Measurements from ENCODE around the gene TMPRSS4. TPM values are rescaled to one million over a fixed set of nuclear protein-coding genes. Genes with fewer than 3 reads are reported as not detected.
"Not testable (repeated sequence)": the region's sequence is repeated elsewhere in the genome, so short reads cannot be mapped to it uniquely, and the experiment has no call there.

TMPRSS4 gene
- polyA plus RNA-seq, 12 donors = 0.05 to 20.5 (median 0.41) TPM; not detected in 1

DNA sequence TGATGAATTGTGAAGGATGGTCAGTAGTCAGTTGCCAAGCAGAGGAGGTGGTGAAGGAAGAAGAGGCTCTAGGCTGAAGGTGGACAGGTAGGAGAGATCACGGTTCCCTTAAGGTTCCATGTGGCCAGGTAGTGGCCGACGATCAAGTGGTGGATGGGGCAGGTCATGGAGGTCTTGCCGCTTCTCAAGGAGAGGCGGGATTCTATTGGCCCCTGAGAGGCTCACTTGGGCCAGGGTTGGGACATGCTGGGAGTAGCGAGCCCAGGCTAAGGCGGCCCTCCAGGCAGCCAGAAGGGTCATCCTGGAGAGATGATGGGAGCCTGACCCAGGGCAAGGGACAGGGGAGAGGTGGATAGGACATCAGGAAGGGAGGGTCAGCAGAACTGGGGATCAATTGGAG, 20.9 kb upstream of the TMPRSS4 start:
- no peak for DNase-seq

DNA sequence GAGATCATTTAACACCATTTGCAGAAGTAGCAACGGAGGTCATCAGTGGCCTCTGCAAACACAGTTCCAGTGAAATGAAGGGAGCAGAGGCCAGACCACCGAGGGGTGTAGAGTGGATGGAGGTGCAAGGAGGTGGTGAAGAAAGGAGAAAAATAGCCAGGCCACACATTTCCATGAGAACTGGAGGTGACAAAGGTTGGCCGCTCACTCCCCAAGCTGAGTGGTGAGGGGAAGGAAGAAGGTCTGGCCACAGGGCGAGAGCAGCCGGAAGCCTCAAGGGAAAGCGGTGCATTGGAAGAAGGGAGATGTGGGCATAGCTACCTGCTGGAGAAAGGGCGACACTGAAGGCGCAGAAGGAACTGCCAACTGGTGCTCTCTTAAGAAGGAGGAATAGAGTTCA, 20.1 kb upstream of the TMPRSS4 start:
- no peak for DNase-seq

- DNase-seq = no peak
Observed at GRCh38 chr11:118057251-118058145, 19.4 kb upstream of the TMPRSS4 start.

GRCh38 chr11:118058311-118059245, 18.3 kb upstream of the TMPRSS4 start:
- no peak for DNase-seq

- DNase-seq = no peak
Observed at GRCh38 chr11:118059246-118059940, 17.5 kb upstream of the TMPRSS4 start.

GRCh38 chr11:118060081-118060661, 16.7 kb upstream of the TMPRSS4 start:
- DNase-seq = no peak

DNA sequence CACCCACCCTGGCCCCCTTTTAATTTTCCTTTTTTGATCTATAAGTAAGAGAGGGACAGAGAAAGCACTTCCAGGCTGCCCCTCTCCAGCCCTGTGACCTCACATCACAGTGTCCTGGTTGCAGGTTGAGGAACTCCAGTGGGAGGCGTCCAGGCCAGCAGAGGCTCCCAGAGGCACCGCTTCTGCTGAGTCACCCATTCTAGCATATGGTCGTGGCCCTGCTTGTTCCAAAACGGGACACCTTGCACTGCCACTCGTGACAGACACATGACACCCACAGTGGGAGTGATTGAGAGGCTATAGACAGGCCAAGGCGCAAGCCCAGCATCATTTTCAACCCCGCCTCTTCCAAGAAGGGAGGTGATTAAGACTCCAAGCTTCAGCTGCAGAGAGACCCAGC, 16.0 kb upstream of the TMPRSS4 start:
- DNase-seq = no peak

- DNase-seq = no peak
Observed at GRCh38 chr11:118061586-118062125, 15.2 kb upstream of the TMPRSS4 start.

DNA sequence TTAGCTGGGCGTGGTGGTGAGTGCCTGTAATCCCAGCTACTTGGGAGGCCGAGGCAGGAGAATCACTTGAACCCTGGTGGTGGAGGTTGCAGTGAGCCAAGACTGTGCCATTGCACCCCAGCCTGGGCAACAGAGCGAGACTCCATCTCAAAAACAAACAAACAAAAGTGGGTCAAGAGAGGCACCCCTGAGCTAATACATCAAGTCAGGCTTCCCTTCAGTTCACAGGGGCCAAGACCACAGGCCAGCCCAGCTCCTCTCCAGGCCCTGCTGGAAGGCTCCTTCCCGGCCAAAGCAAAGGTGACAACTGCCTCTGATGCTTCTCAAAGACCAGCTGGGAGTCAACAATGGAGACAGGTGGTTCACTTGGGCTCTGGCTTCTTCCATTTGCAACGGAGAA, 14.7 kb upstream of the TMPRSS4 start:
- DNase-seq = not testable (repeated sequence)

DNA sequence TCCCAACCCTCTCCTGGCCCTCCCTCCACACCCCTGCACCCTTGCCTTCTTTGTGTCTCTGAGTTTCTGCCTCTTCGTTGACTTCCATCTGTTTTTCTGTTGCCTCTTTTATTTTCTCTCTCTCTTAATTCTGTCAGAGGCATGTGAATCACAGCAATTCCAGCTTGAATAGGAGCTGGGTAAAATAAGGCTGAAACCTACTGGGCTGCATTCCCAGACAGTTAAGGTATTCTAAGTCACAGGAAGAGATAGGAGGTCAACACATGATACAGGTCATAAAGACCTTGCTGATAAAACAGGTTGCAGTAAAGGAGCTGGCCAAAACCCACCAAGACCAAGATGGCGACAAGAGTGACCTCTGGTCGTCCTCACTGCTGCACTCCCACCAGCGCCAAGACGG, 14.2 kb upstream of the TMPRSS4 start:
- DNase-seq = not testable (repeated sequence)

- DNase-seq = no peak
Observed at GRCh38 chr11:118064956-118065355, 11.9 kb upstream of the TMPRSS4 start.

DNA sequence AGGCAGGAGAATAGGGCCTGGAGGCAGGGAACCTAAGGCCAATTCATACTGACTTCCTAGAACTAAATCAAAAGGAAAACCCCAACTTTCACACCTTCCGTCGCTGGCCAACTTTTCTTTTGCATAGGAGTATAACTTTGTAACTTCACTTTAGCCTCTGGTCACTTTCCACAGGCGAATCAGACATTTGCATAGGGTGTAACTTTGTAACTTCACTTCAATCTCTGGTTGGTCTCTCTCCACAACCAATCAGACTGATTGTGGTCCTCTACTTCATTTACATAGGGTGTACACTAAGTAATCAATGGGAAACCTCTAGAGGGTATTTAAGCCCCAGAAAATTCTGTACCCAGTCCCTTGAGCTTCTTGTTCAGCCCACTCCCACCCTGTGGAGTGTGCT, 11.5 kb upstream of the TMPRSS4 start:
- no peak for DNase-seq

GRCh38 chr11:118067006-118067405, 9.9 kb upstream of the TMPRSS4 start:
- no peak for DNase-seq

DNA sequence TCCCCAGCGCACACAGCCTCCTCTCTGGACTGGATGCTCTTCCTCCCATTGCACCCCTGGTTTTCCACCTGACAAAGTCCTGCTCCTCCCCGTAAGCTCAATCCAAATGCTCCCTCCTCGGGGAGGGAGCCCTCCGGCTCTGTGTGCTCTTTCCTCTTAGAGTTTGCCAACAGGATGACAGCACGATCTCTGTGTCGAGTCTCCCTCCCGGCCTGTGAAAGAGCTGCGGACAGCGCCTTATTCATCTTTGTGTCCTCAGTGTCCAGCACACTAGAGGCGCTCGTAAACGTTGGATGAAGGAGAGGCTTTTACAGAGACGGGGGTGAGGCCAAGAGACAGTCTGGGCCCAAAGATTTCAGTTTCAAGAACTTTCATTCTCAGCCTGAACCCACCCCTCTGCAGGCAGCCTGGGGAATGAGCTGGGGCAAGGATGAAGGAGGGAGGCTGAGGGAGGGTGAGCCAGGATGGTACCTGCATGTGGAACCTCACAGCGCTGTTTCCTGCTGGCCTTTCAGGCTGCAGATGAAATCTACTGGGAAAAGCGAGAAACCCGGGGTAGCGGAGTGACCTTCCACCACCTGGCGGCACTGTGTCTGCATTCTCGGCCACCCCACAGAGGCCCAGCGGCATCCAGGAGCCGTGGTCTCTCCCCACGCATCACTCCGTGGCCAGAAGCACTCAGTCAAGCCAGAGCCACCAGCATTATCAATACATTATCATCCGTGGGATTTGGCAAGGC, 8.5 kb upstream of the TMPRSS4 start:
- no peak for DNase-seq

- DNase-seq = no peak
Observed at GRCh38 chr11:118068945-118069612, 7.8 kb upstream of the TMPRSS4 start.

DNA sequence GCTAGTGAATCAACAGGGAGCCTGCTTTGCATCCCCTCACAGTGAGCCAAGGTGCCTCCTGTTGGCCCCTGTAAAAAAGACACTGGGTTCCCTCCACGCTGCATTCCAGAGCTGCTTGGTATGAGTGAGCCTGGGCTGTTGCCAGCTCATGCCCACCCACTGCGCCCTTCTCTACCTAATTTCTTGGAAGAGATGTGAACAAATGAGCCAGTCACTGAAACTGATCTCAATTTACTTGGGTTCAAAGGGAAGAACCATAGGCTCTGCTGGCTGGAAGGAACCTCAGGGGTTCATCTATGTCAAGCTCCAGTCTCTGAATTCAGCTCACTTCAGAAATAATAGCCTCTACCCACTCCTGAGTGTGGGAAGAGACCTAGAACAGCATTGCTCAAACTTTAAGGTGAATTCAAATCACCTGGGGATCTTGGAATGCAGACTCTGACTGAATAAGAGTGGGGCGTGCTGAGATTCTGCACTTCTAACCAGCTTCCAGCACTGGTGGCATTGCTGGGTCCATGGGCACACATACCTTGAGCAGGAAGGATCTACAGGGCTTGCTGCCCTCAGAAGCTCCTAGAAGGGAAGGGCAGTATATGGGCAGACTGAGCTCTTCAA, 5.4 kb upstream of the TMPRSS4 start:
- no peak for DNase-seq

GRCh38 chr11:118073554-118073953, 3.3 kb upstream of the TMPRSS4 start:
- no peak for DNase-seq

- no peak for DNase-seq
Observed at GRCh38 chr11:118074091-118074685, 2.7 kb upstream of the TMPRSS4 start.

- DNase-seq = no peak
Observed at GRCh38 chr11:118074785-118075184, 2.1 kb upstream of the TMPRSS4 start.
